SK-N-SH (cell line): ENCODE measurements around the gene SEZ6.

Experiments used
- GABPA ChIP-seq: IDR thresholded peaks from 2 replicates; pipeline ENCODE4 v1.4.0; 2012; ENCODE audit warnings: low read depth, mild to moderate bottlenecking
- JUND ChIP-seq: IDR thresholded peaks from 2 replicates; pipeline ENCODE4 v1.4.0; 2012
- MAX ChIP-seq: IDR thresholded peaks from 2 replicates; pipeline ENCODE4 v1.4.0; 2012; ENCODE audit warnings: low read depth
- MEF2A ChIP-seq: IDR thresholded peaks from 2 replicates; pipeline ENCODE4 v1.4.0; 2012; ENCODE audit warnings: low read depth, borderline replicate concordance
- MXI1 ChIP-seq: IDR thresholded peaks from 2 replicates; pipeline ENCODE4 v1.6.1; 2012; ENCODE audit warnings: mild to moderate bottlenecking, low read depth, low read length, improper control_type of control experiment
- POLR2AphosphoS5 ChIP-seq: IDR thresholded peaks from 2 replicates; pipeline ENCODE4 v1.6.1; 2012; ENCODE audit warnings: low read depth, low read length
- TAF1 ChIP-seq: IDR thresholded peaks from 2 replicates; pipeline ENCODE4 v1.6.1; 2012; ENCODE audit warnings: low read depth, mild to moderate bottlenecking, low read length, moderate library complexity, borderline replicate concordance

- TF ChIP-seq GABPA: no peak
- TF ChIP-seq POLR2AphosphoS5: no peak
- no peak for TF ChIP-seq MEF2A
- TF ChIP-seq MXI1: no peak
- TF ChIP-seq MAX: no peak
- no peak for TF ChIP-seq JUND
- TF ChIP-seq TAF1: no peak
Measured at GRCh38 chr17:28912281-28912937, 93.4 kb downstream of the SEZ6 start.
